ENCODE results near the gene HTT.
"Not testable (repeated sequence)": the region's sequence is repeated elsewhere in the genome, so short reads cannot be mapped to it uniquely, and the experiment has no call there.

HTT gene

GRCh38 chr4:3046162-3046561 is 28.3 kb upstream of the HTT start:
- DNase-seq (ENCODE audit: low spot score) = no peak

- DNase-seq (ENCODE audit: low spot score) = no peak
Observed at GRCh38 chr4:3046623-3047022, 27.9 kb upstream of the HTT start.

- peak; percentile 53 for DNase-seq (ENCODE audit: low spot score)
Observed at GRCh38 chr4:3047464-3048286, 26.8 kb upstream of the HTT start.

GRCh38 chr4:3051141-3051897 is 23.2 kb upstream of the HTT start:
- not testable (repeated sequence) for DNase-seq (ENCODE audit: low spot score)

GRCh38 chr4:3054169-3054759 is 20.2 kb upstream of the HTT start:
- DNase-seq (ENCODE audit: low spot score) = no peak

- no peak for DNase-seq (ENCODE audit: low spot score)
Observed at GRCh38 chr4:3059943-3060342, 14.5 kb upstream of the HTT start.

GRCh38 chr4:3060946-3061345 is 13.5 kb upstream of the HTT start:
- no peak for DNase-seq (ENCODE audit: low spot score)

GRCh38 chr4:3062471-3062870 is 12.0 kb upstream of the HTT start:
- no peak for DNase-seq (ENCODE audit: low spot score)

GRCh38 chr4:3065551-3065950 is 8.9 kb upstream of the HTT start:
- no peak for DNase-seq (ENCODE audit: low spot score)

GRCh38 chr4:3066836-3067400 is 7.6 kb upstream of the HTT start:
- DNase-seq (ENCODE audit: low spot score) = no peak

- DNase-seq (ENCODE audit: low spot score) = no peak
Observed at GRCh38 chr4:3067473-3068001, 6.9 kb upstream of the HTT start.

GRCh38 chr4:3069661-3070199 is 4.8 kb upstream of the HTT start:
- DNase-seq (ENCODE audit: low spot score) = no peak

- no peak for DNase-seq (ENCODE audit: low spot score)
Observed at GRCh38 chr4:3070709-3071500, 3.6 kb upstream of the HTT start.

- DNase-seq (ENCODE audit: low spot score) = no peak
Observed at GRCh38 chr4:3071811-3072210, 2.7 kb upstream of the HTT start.

GRCh38 chr4:3073158-3074077 is 1.1 kb upstream of the HTT start:
- no peak for DNase-seq (ENCODE audit: low spot score)

- DNase-seq (ENCODE audit: low spot score) = peak; percentile 21
Observed at GRCh38 chr4:3074846-3075651, 568 bp downstream of the HTT start.

- no peak for DNase-seq (ENCODE audit: low spot score)
Observed at GRCh38 chr4:3075652-3075981, 1.1 kb downstream of the HTT start.

- no peak for DNase-seq (ENCODE audit: low spot score)
Observed at GRCh38 chr4:3077796-3078195, 3.3 kb downstream of the HTT start.

GRCh38 chr4:3079694-3080123 is 5.2 kb downstream of the HTT start:
- no peak for DNase-seq (ENCODE audit: low spot score)
